SH-SY5Y (cell line): ENCODE results near the gene MAGEB4.

Source experiments
- GATA2 ChIP-seq: IDR thresholded peaks from 2 replicates; pipeline ENCODE4 v1.6.1; 2011; ENCODE audit warnings: mild to moderate bottlenecking, low read depth, low read length
- GATA3 ChIP-seq: IDR thresholded peaks from 2 replicates; pipeline ENCODE4 v1.6.1; 2011; ENCODE audit warnings: low read depth, mild to moderate bottlenecking, low read length, moderate library complexity

MAGEB4 gene

DNA sequence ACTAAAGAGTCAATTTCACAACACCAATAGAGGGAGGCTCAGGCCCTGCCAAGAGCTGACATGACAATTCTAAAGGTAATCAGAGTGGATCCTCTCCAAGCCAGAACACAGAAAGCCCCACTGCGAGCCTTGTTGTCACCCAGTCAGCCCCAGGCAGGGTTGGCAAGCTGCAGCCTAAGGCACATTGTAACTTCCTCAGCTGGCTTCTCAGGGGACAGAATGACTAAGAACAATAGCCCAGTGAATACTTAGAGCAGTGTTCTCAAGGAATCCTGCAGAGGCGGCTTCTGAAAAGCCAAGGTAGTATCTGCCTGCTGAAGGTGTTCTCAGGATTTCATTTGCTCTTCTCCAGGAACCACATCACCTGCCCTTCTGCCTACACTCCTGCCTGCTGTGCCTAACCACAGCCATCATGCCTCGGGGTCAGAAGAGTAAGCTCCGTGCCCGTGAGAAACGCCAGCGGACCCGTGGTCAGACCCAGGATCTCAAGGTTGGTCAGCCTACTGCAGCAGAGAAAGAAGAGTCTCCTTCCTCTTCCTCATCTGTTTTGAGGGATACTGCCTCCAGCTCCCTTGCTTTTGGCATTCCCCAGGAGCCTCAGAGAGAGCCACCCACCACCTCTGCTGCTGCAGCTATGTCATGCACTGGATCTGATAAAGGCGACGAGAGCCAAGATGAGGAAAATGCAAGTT lies at the start of gene MAGEB4:
Gene MAGEB4, plus strand, starts transcription at position 277 of the 692 bp plus-strand sequence. Its CDS starts 136 bp downstream, at position 413.
- no peak for TF ChIP-seq GATA3
- TF ChIP-seq GATA2: no peak

DNA sequence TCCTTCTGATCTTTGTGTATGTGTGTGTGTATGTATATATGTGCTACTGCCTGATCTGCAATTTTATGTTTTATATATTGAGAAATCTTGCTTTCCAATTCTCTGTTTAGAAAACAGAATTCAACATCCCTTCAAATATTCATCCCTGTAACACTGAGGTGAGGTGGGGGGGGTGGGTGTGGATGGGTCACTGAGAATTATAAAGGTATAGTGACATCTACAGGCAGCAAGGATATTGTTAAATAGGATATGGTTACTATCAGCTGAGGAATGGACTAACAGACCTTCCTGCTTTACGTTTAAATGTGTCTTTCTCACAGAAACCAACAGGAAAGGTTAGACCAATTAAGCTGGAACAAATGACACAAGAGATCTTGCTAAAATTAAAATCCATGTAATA lies 45.5 kb upstream of the MAGEB4 start:
- TF ChIP-seq GATA2 (no peak), GATA3 (no peak)

DNA sequence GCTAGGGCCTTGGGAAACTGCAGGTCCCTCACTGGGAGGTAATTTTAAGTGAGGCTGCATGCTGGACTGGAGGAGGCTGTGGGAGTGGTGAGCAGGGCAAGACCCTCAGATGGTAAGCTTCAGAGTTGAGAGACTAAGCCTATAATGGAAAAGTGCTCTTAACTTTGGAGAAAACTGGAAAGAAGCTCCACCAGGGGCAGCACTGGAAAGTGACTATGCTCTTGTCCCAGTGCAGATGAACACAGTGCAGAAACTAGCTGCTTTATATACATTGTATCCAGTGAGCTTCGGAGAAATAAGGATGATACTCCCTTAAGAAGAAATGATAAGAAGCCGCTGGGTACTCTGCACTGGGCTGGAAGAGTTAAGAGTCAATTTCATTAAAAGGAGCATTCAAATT lies 29.6 kb upstream of the MAGEB4 start:
- no peak for TF ChIP-seq GATA2
- no peak for TF ChIP-seq GATA3

- TF ChIP-seq GATA3: no peak
- TF ChIP-seq GATA2: no peak
Measured at GRCh38 chrX:30215357-30215843, 26.4 kb upstream of the MAGEB4 start, which contains the start of gene MAGEB2. MAGEB2 (plus strand) TSS chrX:30215563; CDS start chrX:30218581, 3,018 bp downstream.

DNA sequence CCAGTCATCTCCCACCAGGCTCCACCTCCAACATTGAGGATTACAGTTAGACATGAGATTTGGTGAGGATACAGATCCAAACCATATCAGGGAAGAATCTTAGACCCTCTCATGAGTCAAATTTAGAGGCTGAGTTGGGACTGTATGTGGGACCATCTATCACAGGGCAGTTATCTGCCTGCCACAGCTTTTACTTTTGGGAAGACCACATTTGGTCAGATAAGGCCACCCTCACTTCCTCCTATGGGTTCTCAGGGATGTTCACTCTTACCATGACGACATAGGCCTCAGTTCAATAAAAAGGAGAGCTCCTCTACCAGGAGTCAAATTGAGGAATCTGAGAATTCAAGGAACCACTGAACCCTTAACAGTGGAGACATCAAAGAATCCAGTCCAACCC lies 24.3 kb upstream of the MAGEB4 start:
- TF ChIP-seq GATA2 (no peak), GATA3 (no peak)

DNA sequence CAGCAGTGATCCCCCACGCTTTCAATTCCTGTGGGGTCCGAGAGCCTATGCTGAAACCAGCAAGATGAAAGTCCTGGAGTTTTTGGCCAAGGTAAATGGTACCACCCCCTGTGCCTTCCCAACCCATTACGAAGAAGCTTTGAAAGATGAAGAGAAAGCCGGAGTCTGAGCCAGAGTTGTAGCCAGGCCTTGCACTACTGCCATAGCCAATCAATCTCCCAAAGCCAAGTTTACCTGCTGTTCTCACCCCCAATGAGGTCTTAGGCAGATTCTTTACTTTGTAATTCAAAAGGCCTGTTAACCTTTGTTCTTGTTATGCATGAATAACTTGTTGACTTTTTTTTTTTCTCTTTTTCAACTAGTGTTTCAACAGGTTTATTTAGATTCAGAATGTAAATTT lies 22.4 kb upstream of the MAGEB4 start:
- no peak for TF ChIP-seq GATA2
- TF ChIP-seq GATA3: no peak

DNA sequence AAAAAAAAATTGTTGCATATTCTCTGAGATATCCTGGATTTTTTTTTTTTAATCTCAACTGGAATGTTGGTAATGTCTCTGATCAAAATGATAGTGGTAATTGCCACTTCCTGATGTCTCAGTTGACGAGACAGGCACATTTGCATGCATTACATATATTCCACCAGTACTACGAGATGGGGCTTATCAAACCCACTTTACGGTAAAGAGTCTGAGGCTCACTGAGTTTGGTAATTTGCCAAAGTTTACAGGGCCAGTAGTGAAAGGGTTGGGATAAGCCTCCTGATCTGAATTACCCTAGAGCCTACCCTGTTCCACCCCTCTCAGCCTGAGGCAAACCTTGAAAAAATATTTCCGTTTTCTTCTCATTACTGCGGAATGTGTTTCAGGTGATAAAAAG lies 21.1 kb upstream of the MAGEB4 start:
- TF ChIP-seq GATA2 (no peak), GATA3 (no peak)

GRCh38 chrX:30224536-30224935 lies 17.3 kb upstream of the MAGEB4 start:
- no peak for TF ChIP-seq GATA2

DNA sequence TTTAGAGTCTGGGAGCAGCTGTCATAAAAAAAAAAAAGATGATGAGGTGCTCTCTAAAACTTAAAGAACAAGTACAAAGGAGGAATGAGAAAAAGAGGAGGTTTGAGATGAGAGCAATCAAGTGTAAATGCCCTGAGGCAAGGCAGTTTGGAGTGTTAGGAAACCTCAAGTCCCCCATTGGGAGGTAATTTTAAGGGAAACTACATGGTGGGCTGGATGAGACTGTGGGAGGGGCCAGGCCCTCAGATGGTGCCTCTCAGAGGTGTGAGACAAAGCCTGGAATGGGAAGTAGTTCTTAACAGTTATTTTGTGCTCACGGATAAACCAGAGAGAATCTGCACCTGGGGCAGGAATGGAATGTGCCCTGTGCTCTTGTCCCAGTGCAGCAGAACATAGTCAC lies 13.3 kb upstream of the MAGEB4 start:
- TF ChIP-seq GATA3: no peak
- no peak for TF ChIP-seq GATA2

GRCh38 chrX:30230395-30230794 lies 11.4 kb upstream of the MAGEB4 start, which contains the start of gene MAGEB3:
MAGEB3 (plus strand) TSS chrX:30230657; CDS start chrX:30235925, 5,268 bp downstream.
- no peak for TF ChIP-seq GATA3
- no peak for TF ChIP-seq GATA2

DNA sequence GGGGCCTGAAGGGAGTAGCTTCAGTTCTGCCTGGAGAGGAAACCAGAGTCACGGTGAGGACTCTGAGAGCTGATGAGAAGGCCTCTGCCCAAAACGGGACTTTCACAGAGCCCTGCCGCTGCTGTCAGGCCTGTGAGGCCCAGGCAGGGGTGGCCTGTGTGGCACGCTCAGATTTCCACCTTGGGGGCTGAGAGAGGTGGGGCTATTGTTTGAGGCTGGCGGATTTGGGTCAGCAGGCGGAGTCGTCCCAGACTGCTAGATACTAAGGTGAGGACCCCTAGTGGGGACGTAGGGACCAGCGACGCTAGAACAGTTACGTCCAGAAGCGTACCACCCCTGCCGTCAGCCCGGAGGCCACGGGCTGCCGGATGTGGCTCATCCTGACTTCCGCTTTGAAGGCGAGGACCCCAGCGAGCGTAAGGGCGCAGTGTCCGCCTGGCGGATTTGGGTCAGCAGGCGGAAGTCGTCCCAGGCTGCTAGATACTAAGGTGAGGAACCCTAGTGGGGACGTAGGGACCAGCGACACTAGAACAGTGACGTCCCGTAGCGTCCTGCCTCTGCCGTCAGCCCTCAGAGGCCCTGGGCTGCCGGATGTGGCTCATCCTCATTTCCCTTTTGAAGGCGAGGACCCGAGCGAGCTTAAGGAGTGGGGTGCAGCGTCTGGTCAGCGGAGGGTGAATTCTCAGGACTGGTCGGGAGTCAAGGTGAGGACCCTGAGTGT lies 5.1 kb downstream of the MAGEB4 start, which contains the start of gene MAGEB1:
Gene MAGEB1, plus strand, starts transcription at position 378 of the 721 bp plus-strand sequence. CDS start 3,348 bp downstream, outside the sequence.
- no peak for TF ChIP-seq GATA2
- TF ChIP-seq GATA3: no peak

- no peak for TF ChIP-seq GATA3
- no peak for TF ChIP-seq GATA2
Measured at GRCh38 chrX:30248854-30249253, 7.1 kb downstream of the MAGEB4 start.

GRCh38 chrX:30253257-30253656 lies 11.5 kb downstream of the MAGEB4 start:
- no peak for TF ChIP-seq GATA3
- no peak for TF ChIP-seq GATA2

- no peak for TF ChIP-seq GATA3
- TF ChIP-seq GATA2: no peak
Measured at GRCh38 chrX:30259927-30260326, 18.1 kb downstream of the MAGEB4 start.

GRCh38 chrX:30261012-30261411 lies 19.2 kb downstream of the MAGEB4 start:
- TF ChIP-seq GATA2: no peak
- TF ChIP-seq GATA3: no peak

DNA sequence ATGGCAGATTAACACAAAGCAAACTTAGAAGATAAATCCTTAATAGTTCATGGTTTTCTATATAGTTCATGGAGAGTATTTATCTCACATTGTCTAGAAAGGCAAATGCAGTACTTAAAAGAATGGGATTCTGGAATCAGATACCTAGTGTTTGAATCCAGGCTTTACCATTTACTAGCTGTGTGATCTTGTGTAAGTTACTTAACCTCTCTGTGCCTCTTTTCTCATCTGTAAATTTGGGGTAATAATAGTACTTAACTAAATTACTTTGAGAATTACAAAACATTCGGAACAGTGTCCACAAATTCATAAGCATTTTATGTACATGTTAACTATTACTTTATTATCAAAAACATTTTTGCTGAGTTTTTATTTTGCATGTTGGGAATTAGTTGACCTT lies 21.0 kb downstream of the MAGEB4 start:
- no peak for TF ChIP-seq GATA3
- no peak for TF ChIP-seq GATA2
